HepG2 (cell line): ENCODE data around the gene MAN2A2. TPM values are rescaled to one million over a fixed set of nuclear protein-coding genes. Genes with fewer than 3 reads are reported as not detected.

Source experiments
- CREBL2 ChIP-seq: sonication (generic); formaldehyde crosslinking; IDR thresholded peaks from 2 replicates; pipeline ENCODE4 v1.8.1; 2023; ENCODE audit warnings: missing genetic modification reagents, mild to moderate bottlenecking, borderline replicate concordance
- HOXA3 ChIP-seq: sonication (generic); formaldehyde crosslinking; IDR thresholded peaks from 2 replicates; pipeline ENCODE4 v1.5.0; 2020; ENCODE audit warnings: missing genetic modification reagents
- KMT2A ChIP-seq: sonication (generic); formaldehyde crosslinking; IDR thresholded peaks from 2 replicates; pipeline ENCODE4 v1.4.0; 2020; ENCODE audit warnings: missing genetic modification reagents
- MTA3 ChIP-seq: sonication (generic); formaldehyde crosslinking; IDR thresholded peaks from 2 replicates; pipeline ENCODE4 v1.4.0; 2020; ENCODE audit warnings: missing genetic modification reagents
- NCOA2 ChIP-seq: sonication (generic); formaldehyde crosslinking; IDR thresholded peaks from 2 replicates; pipeline ENCODE4 v1.8.0; 2022; ENCODE audit warnings: inconsistent platforms
- SNAPC4 ChIP-seq: sonication (generic); formaldehyde crosslinking; IDR thresholded peaks from 2 replicates; pipeline ENCODE4 v1.4.0; 2020; ENCODE audit warnings: mild to moderate bottlenecking, missing genetic modification reagents
- SRSF9 ChIP-seq: fragments of 200-400 bp; formaldehyde crosslinking; IDR thresholded peaks from 2 replicates; pipeline ENCODE4 v1.6.1; 2018; ENCODE audit warnings: borderline replicate concordance, mild to moderate bottlenecking, low read depth, low read length; ENCODE audit not compliant: insufficient read depth, poor library complexity, severe bottlenecking
- TGIF2 ChIP-seq: IDR thresholded peaks from 2 replicates; pipeline ENCODE4 v1.6.1; 2016; ENCODE audit warnings: control low read depth, missing compliant biosample characterization
- XRCC5 ChIP-seq: fragments of 200-400 bp; formaldehyde crosslinking; optimal IDR thresholded peaks from 2 replicates; pipeline ENCODE3; 2017; ENCODE audit warnings: mild to moderate bottlenecking, low read length
- ZBTB14 ChIP-seq: sonication (generic); formaldehyde crosslinking; IDR thresholded peaks from 2 replicates; pipeline ENCODE4 v1.4.0; 2020; ENCODE audit warnings: missing genetic modification reagents
- ZNF451 ChIP-seq: sonication (generic); formaldehyde crosslinking; IDR thresholded peaks from 2 replicates; pipeline ENCODE4 v1.5.0; 2020; ENCODE audit warnings: mild to moderate bottlenecking, missing genetic modification reagents
- ZNF609 ChIP-seq: sonication (generic); formaldehyde crosslinking; IDR thresholded peaks from 2 replicates; pipeline ENCODE4 v1.4.0; 2020; ENCODE audit warnings: mild to moderate bottlenecking, missing genetic modification reagents, borderline replicate concordance
- ZNF678 ChIP-seq: sonication (generic); formaldehyde crosslinking; IDR thresholded peaks from 2 replicates; pipeline ENCODE4 v1.4.0; 2020; ENCODE audit warnings: mild to moderate bottlenecking, missing genetic modification reagents
- ZNF746 ChIP-seq: sonication (generic); formaldehyde crosslinking; IDR thresholded peaks from 2 replicates; pipeline ENCODE4 v1.8.0; 2022; ENCODE audit warnings: mild to moderate bottlenecking, missing genetic modification reagents
- ZNF773 ChIP-seq: sonication (generic); formaldehyde crosslinking; IDR thresholded peaks from 2 replicates; pipeline ENCODE4 v1.4.0; 2020; ENCODE audit warnings: missing genetic modification reagents, borderline replicate concordance
- polyA plus RNA-seq, 8 experiments: library from polyadenylated mRNA; depleted of rRNA in 3 of 8; stranded (reverse) in 7 of 8; unstranded in 1 of 8; fragments of >200 nt; fragmentation: Illumina TruSeq in 4 of 8; extraction: Trizol in 4 of 8; gene quantifications; 2 replicates each; pipeline versions ENCODE4 v1.2.1 to v1.2.3, GENCODE V29; 2011 to 2016; ENCODE audit warnings: low read depth in 4 of 8, missing spikeins in 1 of 8, mixed read lengths in 1 of 8; ENCODE audit not compliant: insufficient read depth in 1 of 8
- total RNA-seq, 5 experiments: library from RNA; depleted of rRNA; stranded (reverse); fragments of >200 nt; fragmentation: Illumina TruSeq; extraction: Trizol; gene quantifications; 2 replicates each; pipeline ENCODE4 v1.2.3, GENCODE V29; 2016; ENCODE audit warnings: low read depth in 1 of 5

The MAN2A2 gene
- total and polyA plus RNA-seq, 2 of the 13 experiments (the other 11 are each of a cell fraction or from before 2014, with no cell fraction given): 17.5 to 51.5 TPM

- TF ChIP-seq ZNF609 (CRISPR knock-in tag): no peak
- TF ChIP-seq SRSF9: no peak
- no peak for TF ChIP-seq ZNF451 (CRISPR knock-in tag)
- TF ChIP-seq HOXA3 (CRISPR knock-in tag): peak; percentile 71; the same call in 1 of the 2 replicates
- TF ChIP-seq TGIF2: no peak
- peak; percentile 48; the same call in 1 of the 2 replicates for TF ChIP-seq KMT2A (CRISPR knock-in tag)
- TF ChIP-seq NCOA2 (CRISPR knock-in tag): no peak
- TF ChIP-seq ZNF678 (CRISPR knock-in tag): no peak
- no peak for TF ChIP-seq ZNF773 (CRISPR knock-in tag)
- TF ChIP-seq XRCC5: peak; percentile 87
- TF ChIP-seq ZNF746 (CRISPR knock-in tag): no peak
- no peak for TF ChIP-seq MTA3 (CRISPR knock-in tag)
- no peak for TF ChIP-seq ZBTB14 (CRISPR knock-in tag)
- TF ChIP-seq SNAPC4 (CRISPR knock-in tag): no peak
- TF ChIP-seq CREBL2 (CRISPR knock-in tag): no peak
Observed at GRCh38 chr15:90893175-90894090, 9.7 kb upstream of the MAN2A2 start (continued).
